Spleen (tissue), 11 donors: ENCODE measurements around the gene JAZF1. TPM values are rescaled to one million over a fixed set of nuclear protein-coding genes. Genes with fewer than 3 reads are reported as not detected.
"Not testable (repeated sequence)": the region's sequence is repeated elsewhere in the genome, so short reads cannot be mapped to it uniquely, and the experiment has no call there.

Source experiments
- DNase-seq: peaks from one replicate; pipeline ENCODE4 v3.0.0-alpha.2; 2020
- H3K27ac ChIP-seq, 8 donors: fragments of 200-600 bp; sonication (generic) in 7 of 8; 1 replicate in 4 of 8; 2 replicates in 4 of 8; pipeline versions ENCODE4 v1.5.0 to v1.8.0; 2016 to 2021; ENCODE audit warnings: inconsistent platforms in 4 of 8, mild to moderate bottlenecking in 4 of 8, moderate library complexity in 1 of 8
- H3K27me3 ChIP-seq, 7 donors: fragments of 200-600 bp; sonication (generic) in 6 of 7; replicated peaks in 1 of 7; 1 replicate in 4 of 7; 2 replicates in 3 of 7; pipeline versions ENCODE4 v1.5.0 to v1.8.0; 2016 to 2021; ENCODE audit warnings: inconsistent platforms in 3 of 7, mild to moderate bottlenecking in 1 of 7
- H3K36me3 ChIP-seq, 6 donors: fragments of 200-600 bp; sonication (generic) in 5 of 6; 1 replicate in 4 of 6; 2 replicates in 2 of 6; pipeline versions ENCODE4 v1.5.0 to v1.8.0; 2016 to 2021; ENCODE audit warnings: inconsistent platforms in 2 of 6
- H3K4me1 ChIP-seq, 6 donors: fragments of 200-600 bp; sonication (generic) in 5 of 6; 1 replicate in 3 of 6; 2 replicates in 3 of 6; pipeline versions ENCODE4 v1.5.0 to v1.8.0; 2016 to 2021; ENCODE audit warnings: inconsistent platforms in 3 of 6
- H3K4me3 ChIP-seq, 8 donors: fragments of 200-600 bp; sonication (generic) in 7 of 8; 1 replicate in 4 of 8; 2 replicates in 4 of 8; pipeline versions ENCODE4 v1.5.0 to v1.8.0; 2016 to 2021; ENCODE audit warnings: inconsistent platforms in 4 of 8, mild to moderate bottlenecking in 4 of 8, moderate library complexity in 2 of 8
- H3K9me3 ChIP-seq, 8 donors: fragments of 200-600 bp; sonication (generic) in 7 of 8; 1 replicate in 4 of 8; 2 replicates in 4 of 8; pipeline versions ENCODE4 v1.5.0 to v1.8.0; 2016 to 2021; ENCODE audit warnings: inconsistent platforms in 4 of 8
- POLR2A ChIP-seq, 3 donors: fragments of 450-650 bp; IDR thresholded peaks; one replicate each; pipeline ENCODE4 v1.5.1; 2017; ENCODE audit warnings: antibody characterized with exemption in 3 of 3, mild to moderate bottlenecking in 1 of 3
- POLR2AphosphoS5 ChIP-seq, 3 donors: sonication (generic); formaldehyde crosslinking; IDR thresholded peaks; one replicate each; pipeline ENCODE4 v1.5.1; 2017; ENCODE audit warnings: antibody characterized with exemption in 3 of 3
- WGBS, 5 donors: extraction: QIAGEN DNeasy Blood & Tissue Kit in 3 of 5; methylation state at CpG; one replicate each; pipeline versions ENCODE4 v1.1.5 to v1.1.7; 2013 to 2018; 5-methylcytosine and 5-hydroxymethylcytosine counted together
- intact Hi-C: fragments of 100-400 bp; cut with DNase I; formaldehyde crosslinking; loops from one replicate; pipeline ENCODE4 v1.15.0; 2023; ENCODE audit warnings: low total_unique reads
- polyA plus RNA-seq, 3 donors: library from polyadenylated mRNA; stranded (reverse); fragments of 200-250 nt; gene quantifications; one replicate each; pipeline ENCODE4 v1.2.1, GENCODE V29; 2013
- total RNA-seq, 7 donors: library from RNA; depleted of rRNA in 3 of 7; stranded (reverse); fragments of >200 nt in 3 of 7; fragmentation: NEBNext Ultra II Directional in 4 of 7; extraction: Animal tissue kit (Norgen Biotek cat#: 25700) in 4 of 7; gene quantifications; one replicate each; pipeline versions ENCODE4 v1.1.0 to v1.2.1, GENCODE V29; 2016 to 2021
- TF ChIP-seq, protein P1 (sequence below), 11 experiments: fragments of 200-600 bp in 7 of 11; fragments of 450-650 bp in 4 of 11; sonication (generic) in 4 of 11; IDR thresholded peaks in 8 of 11; conservative IDR thresholded peaks in 3 of 11; 1 replicate in 7 of 11; 2 replicates in 4 of 11; pipeline versions ENCODE4 v1.4.0 to v1.8.0; 2016 to 2021; ENCODE audit warnings: antibody characterized with exemption in 11 of 11, inconsistent platforms in 4 of 11, mild to moderate bottlenecking in 1 of 11
- donor health status: healthy with polysubstance abuse.
- donor health status: DM: no; HTN: no; CAD: no; lungs with moderate emphysema.
- donor health status: DM: no; HTN: no; CAD: no.
- donor health status: Bipolar disorder and iron deficiency.
- donor health status: healthy.
- donor health status: DM: no; HTN: no; CAD: no.
- donor health status: DM: yes; HTN: yes; CAD: no.

Gene JAZF1
- total and polyA plus RNA-seq, 10 donors, result 13.5 to 33.8 (median 24.7) TPM

GRCh38 chr7:27923642-27923980, 257.0 kb downstream of the JAZF1 start:
- intact Hi-C loops, result loop anchor here (10.0 kb wide), 1 partner anchor 729 kb away; no protein-coding TSS in a partner anchor
- TF ChIP-seq POLR2AphosphoS5 (IDR thresholded peaks at IDR 0.05), result no peak
- TF ChIP-seq, protein P1, sequence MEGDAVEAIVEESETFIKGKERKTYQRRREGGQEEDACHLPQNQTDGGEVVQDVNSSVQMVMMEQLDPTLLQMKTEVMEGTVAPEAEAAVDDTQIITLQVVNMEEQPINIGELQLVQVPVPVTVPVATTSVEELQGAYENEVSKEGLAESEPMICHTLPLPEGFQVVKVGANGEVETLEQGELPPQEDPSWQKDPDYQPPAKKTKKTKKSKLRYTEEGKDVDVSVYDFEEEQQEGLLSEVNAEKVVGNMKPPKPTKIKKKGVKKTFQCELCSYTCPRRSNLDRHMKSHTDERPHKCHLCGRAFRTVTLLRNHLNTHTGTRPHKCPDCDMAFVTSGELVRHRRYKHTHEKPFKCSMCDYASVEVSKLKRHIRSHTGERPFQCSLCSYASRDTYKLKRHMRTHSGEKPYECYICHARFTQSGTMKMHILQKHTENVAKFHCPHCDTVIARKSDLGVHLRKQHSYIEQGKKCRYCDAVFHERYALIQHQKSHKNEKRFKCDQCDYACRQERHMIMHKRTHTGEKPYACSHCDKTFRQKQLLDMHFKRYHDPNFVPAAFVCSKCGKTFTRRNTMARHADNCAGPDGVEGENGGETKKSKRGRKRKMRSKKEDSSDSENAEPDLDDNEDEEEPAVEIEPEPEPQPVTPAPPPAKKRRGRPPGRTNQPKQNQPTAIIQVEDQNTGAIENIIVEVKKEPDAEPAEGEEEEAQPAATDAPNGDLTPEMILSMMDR (IDR thresholded peaks at IDR 0.05 in 8 of 11, conservative IDR thresholded peaks at IDR 0.05 in 3 of 11), result no peak
- TF ChIP-seq POLR2A (IDR thresholded peaks at IDR 0.05), result no peak
- Histone ChIP-seq H3K27me3 (no peaks in the 10 kb centered on the region), H3K4me1 (peaks cover 0 to 64% (median 19%) of the 10 kb centered on the region in 6 donors), H3K4me3 (no peak overlapping the region), H3K27ac (no peak overlapping the region), H3K9me3 (no peaks in the 10 kb centered on the region), H3K36me3 (no peaks in the 10 kb centered on the region)
- no peak for DNase-seq
- 62 to 77% (median 70%) methylated on average over 4 of the region's 4 CpGs for WGBS, 5 donors

GRCh38 chr7:27922907-27923641, 257.5 kb downstream of the JAZF1 start:
- Histone ChIP-seq H3K4me1 (peaks cover 0 to 70% (median 21%) of the 10 kb centered on the region in 6 donors), H3K36me3 (no peaks in the 10 kb centered on the region), H3K4me3 (no peak overlapping the region), H3K27me3 (no peaks in the 10 kb centered on the region), H3K9me3 (no peaks in the 10 kb centered on the region), H3K27ac (no peak overlapping the region)
- peak; percentile 69 for DNase-seq
- 58 to 83% (median 78%) methylated on average over 14 of the region's 14 CpGs for WGBS, 5 donors
- TF ChIP-seq POLR2A (IDR thresholded peaks at IDR 0.05) (no peak), POLR2AphosphoS5 (IDR thresholded peaks at IDR 0.05) (no peak)
- TF ChIP-seq, protein P1 (IDR thresholded peaks at IDR 0.05 in 8 of 11, conservative IDR thresholded peaks at IDR 0.05 in 3 of 11), result no peak
- intact Hi-C loops, result loop anchor here (10.0 kb wide), 1 partner anchor 728 kb away; no protein-coding TSS in a partner anchor

DNA sequence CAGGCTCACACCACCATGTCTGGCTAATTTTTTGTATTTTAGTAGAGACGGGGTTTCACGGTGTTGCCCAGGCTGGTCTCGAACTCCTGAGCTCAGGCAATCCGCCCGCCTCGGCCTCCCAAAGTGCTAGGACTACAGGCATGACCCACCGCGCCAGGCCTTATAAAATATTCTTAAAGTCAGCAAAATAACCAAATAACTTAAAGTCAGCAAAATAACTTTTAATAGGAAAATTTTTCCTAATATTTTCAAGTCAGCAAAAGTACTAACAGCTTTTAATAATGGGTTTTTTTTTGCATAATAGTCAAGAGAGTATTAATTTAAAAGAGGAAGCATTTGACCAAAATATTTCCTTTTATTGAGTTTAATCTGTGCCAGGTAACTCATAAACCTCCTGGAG, 258.2 kb downstream of the JAZF1 start:
- H3K4me1 ChIP-seq, result peaks cover 0 to 74% (median 22%) of the 10 kb centered on the region in 6 donors
- intact Hi-C loops, result loop anchor here (10.0 kb wide), 1 partner anchor 728 kb away; no protein-coding TSS in a partner anchor

DNA sequence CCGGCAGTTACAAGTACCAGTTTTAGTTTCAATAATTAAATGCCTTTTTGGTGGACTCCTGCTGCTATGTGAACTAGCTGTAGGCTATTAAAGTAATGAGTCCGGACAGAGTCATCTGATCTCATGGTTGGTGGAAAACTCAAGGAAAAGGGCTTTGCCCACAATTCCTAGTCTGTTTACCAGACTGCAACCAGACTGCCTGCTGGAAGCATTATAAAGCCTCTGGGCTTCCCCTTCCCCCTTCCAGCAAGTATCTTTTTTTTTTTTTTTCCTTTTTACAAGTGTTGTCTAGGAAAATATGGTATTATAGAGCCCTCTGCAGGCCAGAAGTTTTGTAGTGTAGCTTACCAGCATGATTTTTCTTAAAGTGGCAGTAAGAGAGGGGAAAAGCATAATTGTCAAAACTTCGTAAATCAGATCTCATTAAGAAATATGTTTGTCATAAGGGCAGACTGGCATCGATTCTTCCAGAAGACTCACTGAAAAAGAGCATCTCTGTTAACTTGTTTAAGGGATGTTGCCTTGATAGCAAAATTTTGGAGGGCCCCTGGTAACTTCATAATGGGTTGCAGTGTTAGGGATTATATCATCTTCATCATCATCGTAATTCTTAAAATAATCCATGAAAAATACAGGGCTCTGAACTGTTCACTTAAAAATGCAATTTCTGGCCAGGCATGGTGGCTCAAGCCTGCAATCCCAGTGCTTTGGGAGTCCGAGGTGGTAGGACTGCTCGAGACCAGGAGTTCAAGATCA, 259.3 kb downstream of the JAZF1 start:
- no peak for DNase-seq
- peaks cover 0 to 74% (median 22%) of the 10 kb centered on the region in 6 donors for H3K4me1 ChIP-seq
- no peak overlapping the region for H3K27ac ChIP-seq
- no peaks in the 10 kb centered on the region for H3K36me3 ChIP-seq
- WGBS, 5 donors, result 52 to 59% (median 57%) methylated on average over 7 of the region's 7 CpGs
- no peaks in the 10 kb centered on the region for H3K9me3 ChIP-seq
- H3K4me3 ChIP-seq, result no peak overlapping the region
- TF ChIP-seq, protein P1 (IDR thresholded peaks at IDR 0.05 in 8 of 11, conservative IDR thresholded peaks at IDR 0.05 in 3 of 11), result peak in 10 of 11 experiments; percentile 13 to 73 (median 45)
- TF ChIP-seq POLR2A (IDR thresholded peaks at IDR 0.05), result no peak
- no peaks in the 10 kb centered on the region for H3K27me3 ChIP-seq
- intact Hi-C loops, result loop anchor here (10.0 kb wide), 1 partner anchor 726 kb away; no protein-coding TSS in a partner anchor

More for the DNA sequence above, 258.2 kb downstream of the JAZF1 start:
- not testable (repeated sequence) for H3K36me3 ChIP-seq, H3K4me3 ChIP-seq, H3K27me3 ChIP-seq, DNase-seq, H3K9me3 ChIP-seq, H3K27ac ChIP-seq
- 94 to 98% (median 97%) methylated on average over 8 of the region's 8 CpGs for WGBS, 5 donors
